ENCODE measurements around the gene CAV3. TPM values are rescaled to one million over a fixed set of nuclear protein-coding genes. Genes with fewer than 3 reads are reported as not detected.

The CAV3 gene
- total and polyA plus RNA-seq, 2 experiments from 2014 or later, result not detected

- Mint-ChIP-seq H3K9me3 (no peaks in the 10 kb centered on the region), H3K4me1 (peaks cover 3% of the 10 kb centered on the region; the same call in 2 of the 3 replicates), H3K27ac (no peak overlapping the region), H3K27me3 (ENCODE audit: insufficient read depth, low read depth, poor library complexity) (peaks cover 5% of the 10 kb centered on the region), H3K36me3 (ENCODE audit: low read depth) (no peaks in the 10 kb centered on the region; the same call in 2 of the 3 replicates), H3K4me3 (no peak overlapping the region)
- no peaks in the 10 kb centered on the region for H3K36me3 ChIP-seq (ENCODE audit: insufficient read depth)
- no peak overlapping the region for H2AFZ ChIP-seq
- no peak for DNase-seq (ENCODE audit: low spot score)
- no peaks in the 10 kb centered on the region for H3K27me3 ChIP-seq (ENCODE audit: insufficient read depth)
- no peak overlapping the region for H3K4me2 ChIP-seq
- no peaks in the 10 kb centered on the region for H3K9me2 ChIP-seq (ENCODE audit: insufficient read depth)
- H4K20me1 ChIP-seq (replicated peaks; ENCODE audit: insufficient read depth), result peaks cover 6% of the 10 kb centered on the region; the same call in 1 of the 2 replicates
- H3F3A ChIP-seq (replicated peaks; ENCODE audit: low read depth), result no peaks in the 10 kb centered on the region
- TF ChIP-seq EZH2phosphoT487 (IDR thresholded peaks at IDR 0.05; ENCODE audit: unreplicated experiment), result no peak
- TF ChIP-seq ETS1 (IDR thresholded peaks at IDR 0.05), result no peak
- TF ChIP-seq ZNF331 (CRISPR knock-in tag; IDR thresholded peaks at IDR 0.05; ENCODE audit: low read depth), result no peak
- TF ChIP-seq CREB1 (CRISPR knock-in tag; IDR thresholded peaks at IDR 0.05; ENCODE audit: low read depth), result no peak
- TF ChIP-seq EZH2 (IDR thresholded peaks at IDR 0.05; ENCODE audit: low read depth, unreplicated experiment), result no peak
- TF ChIP-seq ZNF114 (CRISPR knock-in tag; IDR thresholded peaks at IDR 0.05), result no peak
- TF ChIP-seq NANOG (IDR thresholded peaks at IDR 0.05; ENCODE audit: borderline replicate concordance), result no peak
- no peak for TF ChIP-seq STAT1 (IDR thresholded peaks at IDR 0.05; ENCODE audit: unreplicated experiment)
- TF ChIP-seq JUNB (IDR thresholded peaks at IDR 0.05; ENCODE audit: unreplicated experiment), result no peak
- TF ChIP-seq POLR2AphosphoS5 (IDR thresholded peaks at IDR 0.05; ENCODE audit: low read depth), result no peak
- no peak for TF ChIP-seq CTCF (conservative IDR thresholded peaks at IDR 0.05; ENCODE audit: low read depth in 2 of 2)
- no peak for TF ChIP-seq ZNF462 (CRISPR knock-in tag; IDR thresholded peaks at IDR 0.05)
- no peak for TF ChIP-seq REST (IDR thresholded peaks at IDR 0.05; ENCODE audit: unreplicated experiment)
- no peaks in the 10 kb centered on the region for H3K79me2 ChIP-seq (replicated peaks; ENCODE audit: insufficient read depth)
- no peak for ATAC-seq
- H3K4me3 ChIP-seq, result no peak overlapping the region
- no peaks in the 10 kb centered on the region for H3K4me1 ChIP-seq (ENCODE audit: insufficient read depth)
- no peak overlapping the region for H3K27ac ChIP-seq (ENCODE audit: low read depth)
These were observed 21.5 kb downstream of the CAV3 start for GRCh38 chr3:8755097-8755496.

Data from GM23338 (cell line).